Caki2 (cell line): ENCODE data around the gene LAMA4. TPM values are rescaled to one million over a fixed set of nuclear protein-coding genes. Genes with fewer than 3 reads are reported as not detected.
"Not testable (repeated sequence)": the region's sequence is repeated elsewhere in the genome, so short reads cannot be mapped to it uniquely, and the experiment has no call there.

Experiments
- DNase-seq: peaks from one replicate; pipeline ENCODE4 v3.0.0-alpha.2; 2015; ENCODE audit warnings: low read depth
- in situ Hi-C: cut with HindIII; loops from 2 replicates; pipeline ENCODE4 v1.10.0; 2016; ENCODE audit warnings: low sequenced_read_pairs, low pct_unique_long_range_greater_than_20kb, mixed read lengths
- total RNA-seq: library from RNA; depleted of rRNA; stranded (reverse); fragments of >200 nt; shearing (Covaris generic); gene quantifications from 2 replicates; pipeline ENCODE4 v1.2.3, GENCODE V29; 2014; ENCODE audit warnings: low replicate concordance

Gene LAMA4
- total RNA-seq, 1 experiment from 2014 or later = 12.4 TPM

DNA sequence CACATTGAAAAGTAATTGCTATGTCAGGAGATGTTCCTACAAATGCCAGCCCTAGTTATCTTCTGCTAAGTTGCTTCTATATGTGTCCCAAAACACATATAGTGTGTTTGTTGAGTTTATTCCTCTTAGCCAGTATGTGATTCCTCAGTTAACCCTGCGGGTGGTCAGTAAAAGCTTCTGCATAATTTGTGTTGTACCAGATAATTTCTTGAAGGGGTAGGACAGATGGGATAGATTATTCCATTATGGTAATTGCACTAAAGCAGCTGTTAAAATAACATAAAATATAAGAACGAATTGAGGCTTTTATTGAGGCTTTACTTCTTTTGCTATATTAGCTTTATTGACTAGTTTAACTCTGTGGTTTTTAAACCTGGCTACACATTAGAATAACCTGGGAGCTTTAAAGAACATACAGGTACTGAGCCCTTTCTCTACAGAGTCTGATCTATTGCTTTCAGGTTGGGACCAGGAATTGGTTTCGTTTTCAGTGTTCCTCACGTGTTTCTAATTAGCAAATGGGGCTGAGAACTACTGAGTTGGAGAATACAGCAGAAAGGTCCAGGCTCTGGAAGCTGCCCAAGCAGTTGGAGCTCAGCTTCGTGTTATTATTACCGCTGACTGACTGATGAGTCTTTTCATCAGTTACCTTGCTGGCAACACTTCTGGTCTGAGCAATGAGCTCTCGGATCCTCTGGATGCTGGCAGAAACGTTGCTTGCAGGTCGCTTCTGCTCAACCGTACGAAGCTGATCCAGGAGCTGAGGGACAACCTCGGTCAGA is 110.0 kb downstream of the LAMA4 start:
- in situ Hi-C loops = no loop called here
- DNase-seq = no peak

DNA sequence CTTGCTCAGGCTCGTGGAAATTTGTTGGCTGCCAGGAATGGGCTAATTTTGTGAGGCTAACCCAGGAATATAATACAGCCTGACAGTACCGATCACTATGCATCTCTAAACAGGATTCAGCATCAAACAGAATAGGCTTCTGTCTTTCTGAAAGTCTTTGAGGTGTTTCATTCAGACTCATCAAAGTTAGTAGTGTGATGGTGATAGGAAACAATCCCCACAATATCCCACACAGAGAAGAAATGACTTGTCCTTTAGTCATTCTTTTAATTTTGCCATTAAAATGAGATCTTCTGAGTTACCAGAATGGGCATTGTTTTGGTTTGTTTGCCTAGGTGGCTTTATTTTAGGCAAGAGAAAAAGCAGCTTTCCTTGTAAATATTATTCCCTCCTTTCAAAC is 112.7 kb downstream of the LAMA4 start:
- in situ Hi-C loops = no loop called here
- no peak for DNase-seq

DNA sequence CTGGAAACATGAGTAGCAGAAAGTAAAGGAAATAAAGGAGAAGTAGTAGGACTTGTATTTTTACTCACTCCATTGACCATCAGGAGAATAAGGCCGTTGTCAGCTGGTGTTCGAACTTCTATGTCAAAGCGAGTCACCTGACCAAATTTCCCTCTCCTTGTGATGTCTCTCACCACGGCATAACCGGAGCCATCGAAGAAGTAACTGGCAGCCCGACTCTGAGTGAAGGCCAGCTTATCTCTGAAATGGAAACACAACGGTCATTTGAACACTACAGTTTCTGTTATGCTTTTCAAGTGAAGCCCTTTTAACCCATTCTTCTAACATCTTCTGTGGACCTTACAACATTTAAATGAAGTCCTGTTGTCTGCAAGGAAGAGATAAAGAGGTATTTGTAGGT is 115.3 kb downstream of the LAMA4 start:
- DNase-seq = no peak
- in situ Hi-C loops = no loop called here

DNA sequence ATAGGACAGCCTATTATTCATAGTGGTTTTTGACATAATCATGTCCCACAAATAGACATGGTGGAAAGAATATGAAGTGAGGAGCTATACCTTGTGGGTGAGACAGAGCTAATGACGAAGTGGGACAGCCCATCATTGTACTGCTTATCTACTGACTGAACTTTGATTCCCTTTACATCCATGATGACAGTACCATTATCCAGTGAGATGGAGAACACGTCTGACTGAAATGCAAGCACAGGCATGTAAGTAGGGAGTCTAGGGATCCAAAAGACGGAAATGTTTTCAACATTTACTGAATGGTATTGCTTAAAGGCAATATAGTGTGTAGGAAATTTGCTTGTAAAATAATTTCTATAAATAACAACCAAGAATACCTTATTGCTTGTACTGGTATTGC is 123.5 kb downstream of the LAMA4 start:
- in situ Hi-C loops = no loop called here

DNA sequence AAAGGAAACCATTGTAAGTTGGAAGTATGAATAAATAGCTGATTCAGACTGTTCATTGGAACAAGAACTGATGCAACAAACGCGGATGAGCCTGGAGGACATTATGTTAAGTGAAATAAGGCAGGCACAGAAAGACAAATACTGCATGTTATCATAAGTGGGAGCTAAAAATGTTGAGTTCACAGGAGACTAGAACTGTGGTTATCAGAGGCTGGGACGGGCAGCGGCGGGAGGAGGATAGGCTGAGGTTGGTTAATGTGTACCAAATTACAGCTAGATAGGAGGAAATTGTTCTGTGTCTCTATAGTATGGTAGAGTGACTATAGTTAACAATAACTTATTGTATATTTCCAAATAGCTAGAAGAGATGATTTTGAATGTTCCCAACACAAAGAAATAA is 126.2 kb downstream of the LAMA4 start:
- in situ Hi-C loops = no loop called here
- DNase-seq = no peak

More for the DNA sequence above, 123.5 kb downstream of the LAMA4 start:
- DNase-seq = no peak

DNA sequence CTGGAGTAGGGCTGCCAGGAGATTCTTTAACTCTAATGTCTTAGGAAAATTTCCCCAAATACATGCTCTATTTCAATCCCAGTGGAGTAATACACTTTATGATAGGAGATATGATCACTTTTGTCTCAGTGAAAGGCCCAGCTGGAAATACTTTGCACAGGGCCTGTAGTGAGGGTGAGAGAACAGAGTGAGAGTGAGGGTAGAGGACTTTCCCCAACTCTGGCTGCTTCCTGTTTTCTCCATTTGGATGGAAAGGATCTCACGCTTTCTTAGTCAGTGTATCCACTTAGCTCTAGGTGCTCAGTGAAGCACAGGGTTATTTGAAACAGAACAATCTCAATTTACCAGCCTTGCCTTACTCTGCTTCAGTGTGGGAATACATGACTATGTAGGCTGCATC is 130.4 kb downstream of the LAMA4 start:
- DNase-seq = no peak
- in situ Hi-C loops = no loop called here

DNA sequence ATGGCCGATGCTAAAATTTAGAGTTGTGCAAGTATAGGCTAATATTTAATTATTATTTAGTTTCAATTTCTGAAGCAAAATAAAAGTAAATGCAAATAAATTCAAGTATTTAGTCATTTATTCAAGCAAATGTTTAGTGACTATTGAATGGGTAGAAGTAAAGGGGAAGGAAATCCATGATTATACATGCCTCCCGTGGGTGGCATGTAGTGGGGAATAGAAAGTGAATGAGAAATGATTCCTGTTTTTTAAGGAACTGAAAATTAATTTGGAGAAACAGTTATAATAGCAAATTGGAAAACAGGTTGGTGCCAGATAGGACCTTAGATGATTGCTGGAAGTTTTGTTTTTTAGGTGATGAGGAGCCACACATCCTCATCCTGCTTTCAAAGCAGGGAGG is 131.6 kb downstream of the LAMA4 start:
- in situ Hi-C loops = no loop called here
- no peak for DNase-seq

DNA sequence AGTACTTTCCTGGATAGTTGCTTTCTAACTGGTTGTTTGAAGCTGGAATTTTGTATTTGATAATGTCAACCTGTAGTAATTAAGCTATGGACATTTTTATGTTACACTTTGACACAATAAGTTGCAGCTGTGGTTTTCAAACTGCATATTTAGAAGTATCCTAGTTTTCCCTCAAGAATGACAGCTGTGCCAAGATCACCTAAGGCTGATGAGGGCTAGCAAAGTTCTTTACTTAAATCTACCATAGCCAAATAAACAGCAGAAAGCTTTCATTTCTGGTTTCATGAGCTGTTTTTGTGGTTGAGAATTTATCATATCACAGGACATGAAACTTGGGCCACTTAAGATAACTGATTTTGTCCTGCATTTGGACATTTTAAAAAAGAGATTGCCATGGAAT is 136.3 kb downstream of the LAMA4 start:
- in situ Hi-C loops = no loop called here
- DNase-seq = no peak

DNA sequence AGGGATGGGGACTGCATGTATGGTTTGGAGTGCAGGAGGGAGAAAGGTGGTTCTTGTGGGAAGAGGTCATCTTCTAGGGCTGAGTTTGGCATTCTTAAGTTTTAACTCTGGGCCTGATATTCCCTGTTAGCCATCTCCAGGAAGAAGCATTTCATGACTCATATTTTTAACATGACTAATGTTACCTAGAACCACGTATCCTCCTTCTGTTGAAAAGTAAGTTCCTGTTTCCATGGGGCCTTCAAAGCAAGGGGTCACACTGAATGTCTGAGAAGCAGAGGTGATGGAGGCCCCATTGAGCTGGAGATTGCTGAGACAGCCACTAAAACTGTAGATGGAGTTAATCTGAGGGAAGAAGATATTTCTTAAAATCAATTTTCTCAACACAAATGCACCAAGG is 136.8 kb downstream of the LAMA4 start:
- peak; percentile 1 for DNase-seq
- in situ Hi-C loops = no loop called here

DNA sequence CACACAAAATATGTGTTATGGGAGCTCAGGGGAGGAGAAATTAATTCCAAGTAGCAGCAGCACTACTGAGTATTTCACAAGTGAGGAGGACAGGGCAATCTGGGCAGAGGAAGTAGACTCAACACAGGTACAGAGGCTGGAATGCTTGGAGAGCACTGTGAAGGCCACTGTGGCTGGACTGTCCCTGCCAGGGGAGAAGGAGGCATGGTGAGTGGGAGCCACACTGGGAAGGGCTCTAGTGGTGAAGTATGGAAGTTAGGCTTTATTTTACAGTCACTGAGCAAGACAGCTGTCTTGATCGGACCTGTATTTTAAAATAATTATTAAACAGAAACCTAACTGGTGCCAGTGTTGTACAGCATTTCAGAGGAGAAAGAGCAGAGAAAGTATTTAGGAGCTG is 138.1 kb downstream of the LAMA4 start:
- no peak for DNase-seq
- in situ Hi-C loops = no loop called here

DNA sequence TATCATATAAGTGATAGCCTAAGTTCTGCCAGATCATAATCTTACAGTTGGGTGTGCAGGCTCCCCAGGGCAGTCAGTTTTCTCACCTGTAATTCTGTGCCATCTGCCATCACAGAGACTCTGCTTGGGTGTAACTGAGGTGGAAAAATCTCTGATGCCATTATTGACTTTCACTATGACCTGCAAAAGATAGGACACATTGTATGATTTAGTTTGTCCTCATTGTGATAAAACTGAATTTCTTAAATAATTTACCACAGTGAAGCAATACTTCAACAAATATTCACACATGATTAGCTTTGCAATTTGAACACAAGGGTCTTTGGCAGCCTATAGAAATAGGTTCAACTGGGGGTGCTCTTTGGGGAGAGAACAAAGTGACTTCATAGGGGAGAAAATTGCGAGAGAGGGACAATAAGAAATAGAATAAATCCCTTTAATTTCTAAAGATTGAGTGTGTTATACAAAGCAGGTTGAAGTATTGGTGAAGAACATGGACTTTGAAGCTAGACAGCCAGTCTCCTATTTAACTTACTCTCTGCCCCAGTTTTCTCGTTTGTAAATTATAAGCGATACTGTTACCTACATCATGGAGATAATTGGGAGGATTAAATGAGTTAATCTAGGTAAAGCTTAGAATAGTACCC is 139.7 kb downstream of the LAMA4 start:
- in situ Hi-C loops = no loop called here
- no peak for DNase-seq

DNA sequence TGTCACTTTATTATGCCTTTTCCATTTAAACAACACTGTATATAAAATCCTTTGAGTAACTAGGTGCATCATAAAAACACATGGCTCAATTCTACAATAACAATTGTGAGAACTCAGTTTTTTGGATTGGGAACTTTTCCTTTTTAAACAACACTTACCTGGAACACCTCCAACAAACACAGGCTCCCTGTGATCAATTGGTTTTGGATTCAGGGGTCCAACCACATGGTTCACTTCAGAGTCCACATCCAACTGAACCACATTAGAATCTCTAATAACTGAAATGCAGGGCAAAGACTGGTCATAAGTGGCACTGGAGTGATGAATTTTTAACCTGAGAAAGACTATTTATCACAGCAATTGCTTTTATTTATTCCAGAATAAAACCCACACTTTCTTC is 140.4 kb downstream of the LAMA4 start:
- no peak for DNase-seq
- in situ Hi-C loops = no loop called here

DNA sequence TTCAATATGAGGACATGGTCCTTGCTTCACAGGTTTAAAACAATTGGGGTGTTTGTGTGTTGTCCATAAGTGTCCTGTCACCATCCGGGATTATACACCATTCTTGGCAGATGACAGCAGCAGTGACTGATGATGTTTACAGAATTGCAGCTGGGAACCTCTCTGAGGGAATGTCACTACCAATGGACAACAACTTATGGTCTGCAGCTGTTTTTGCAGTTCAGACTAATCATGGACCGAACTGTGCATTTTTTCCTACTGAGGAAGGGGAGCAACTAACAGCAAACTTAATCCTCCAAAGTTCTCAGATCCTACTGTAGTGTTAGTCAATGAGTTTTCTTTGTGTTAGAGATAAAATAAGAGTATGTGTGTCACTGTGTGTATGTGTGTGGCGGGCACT is 140.9 kb downstream of the LAMA4 start:
- DNase-seq = no peak
- in situ Hi-C loops = no loop called here

DNA sequence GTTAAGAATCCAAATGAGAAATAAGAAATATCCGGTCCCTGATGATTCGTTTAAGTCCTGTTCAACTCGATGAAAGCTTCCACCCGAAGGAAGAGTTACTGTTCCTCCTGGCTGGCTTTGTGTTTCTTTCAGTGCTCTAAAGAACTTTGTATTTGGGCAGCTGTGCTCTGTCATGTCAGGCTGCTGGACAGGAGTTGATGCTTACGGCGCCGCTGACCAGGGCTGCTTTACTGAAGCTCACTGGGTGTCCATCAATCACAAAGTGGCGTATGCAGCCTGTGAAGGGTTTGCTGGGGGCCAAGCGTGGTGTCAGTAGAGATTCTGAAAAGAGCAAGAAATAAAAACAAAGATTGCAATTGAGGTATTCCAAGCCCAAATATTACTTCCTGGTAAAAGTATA is 145.1 kb downstream of the LAMA4 start:
- in situ Hi-C loops = no loop called here
- no peak for DNase-seq

DNA sequence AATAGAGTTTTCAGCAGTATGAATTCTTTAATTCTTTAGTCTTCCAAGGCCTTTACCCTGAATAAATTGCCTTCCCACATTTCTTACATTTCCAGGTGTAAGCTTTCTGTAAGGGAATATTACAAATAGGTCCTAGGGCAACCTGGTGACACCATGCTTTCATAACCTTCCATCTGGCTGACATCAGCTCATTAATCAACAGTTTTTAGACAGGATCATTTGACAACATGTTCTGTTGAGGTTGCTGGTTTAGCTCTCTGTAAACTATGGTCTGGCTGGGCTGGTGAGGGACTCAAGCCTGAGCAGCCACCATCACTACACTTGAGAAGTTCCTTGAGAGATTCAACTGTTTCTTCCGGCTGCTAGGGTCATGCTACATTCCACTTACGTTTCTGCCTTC is 147.8 kb downstream of the LAMA4 start:
- DNase-seq = no peak
- in situ Hi-C loops = no loop called here

DNA sequence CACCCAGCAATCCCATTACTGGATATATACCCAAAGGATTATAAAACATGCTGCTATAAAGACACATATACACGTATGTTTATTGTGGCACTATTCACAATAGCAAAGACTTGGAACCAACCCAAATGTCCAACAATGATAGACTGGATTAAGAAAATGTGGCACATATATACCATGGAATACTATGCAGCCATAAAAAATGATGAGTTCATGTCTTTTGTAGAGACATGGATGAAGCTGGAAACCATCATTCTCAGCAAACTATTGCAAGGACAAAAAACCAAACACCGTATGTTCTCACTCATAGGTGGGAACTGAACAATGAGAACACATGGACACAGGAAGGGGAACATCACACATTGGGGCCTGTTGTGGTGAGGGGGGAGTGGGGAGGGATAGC is 148.3 kb downstream of the LAMA4 start:
- in situ Hi-C loops, DNase-seq: not testable (repeated sequence)

DNA sequence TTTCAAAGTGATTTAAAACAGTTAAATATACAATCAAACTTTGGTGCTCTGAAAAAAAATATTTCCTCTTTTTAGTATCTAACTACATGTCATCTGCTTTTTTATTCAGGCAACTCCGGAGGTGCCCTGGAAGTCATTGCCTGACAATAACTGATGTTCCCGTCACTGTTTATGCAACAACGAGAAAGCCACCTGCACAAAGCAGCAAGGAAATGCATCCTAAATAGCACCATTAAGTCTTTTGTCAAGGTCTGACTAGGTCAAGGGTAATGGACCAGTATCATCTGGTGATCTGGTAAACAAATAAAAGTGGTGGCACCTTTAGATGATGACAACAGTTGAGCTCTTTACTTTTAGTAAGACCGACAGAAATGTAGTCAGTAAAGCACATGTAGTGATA is 153.8 kb downstream of the LAMA4 start:
- in situ Hi-C loops = no loop called here
- no peak for DNase-seq

DNA sequence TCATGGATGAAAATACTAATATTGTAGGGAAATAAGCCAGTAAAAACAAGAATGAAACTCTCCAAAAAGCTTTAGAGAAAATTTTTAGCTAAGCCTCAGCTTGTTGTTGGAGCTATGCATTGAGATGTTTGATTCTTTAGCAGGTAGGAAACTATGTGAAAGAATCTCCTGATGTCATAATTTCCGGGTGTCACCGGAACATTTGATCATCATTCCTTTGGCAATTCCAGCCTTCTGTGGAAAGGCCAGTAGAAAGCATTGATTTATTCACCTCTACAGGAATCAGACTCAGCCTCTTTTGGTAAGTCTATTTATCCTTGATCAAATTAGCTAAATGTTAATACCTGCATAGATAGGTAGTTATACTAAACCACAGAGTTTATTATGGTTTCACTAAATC is 157.5 kb downstream of the LAMA4 start:
- no peak for DNase-seq
- in situ Hi-C loops = no loop called here

DNA sequence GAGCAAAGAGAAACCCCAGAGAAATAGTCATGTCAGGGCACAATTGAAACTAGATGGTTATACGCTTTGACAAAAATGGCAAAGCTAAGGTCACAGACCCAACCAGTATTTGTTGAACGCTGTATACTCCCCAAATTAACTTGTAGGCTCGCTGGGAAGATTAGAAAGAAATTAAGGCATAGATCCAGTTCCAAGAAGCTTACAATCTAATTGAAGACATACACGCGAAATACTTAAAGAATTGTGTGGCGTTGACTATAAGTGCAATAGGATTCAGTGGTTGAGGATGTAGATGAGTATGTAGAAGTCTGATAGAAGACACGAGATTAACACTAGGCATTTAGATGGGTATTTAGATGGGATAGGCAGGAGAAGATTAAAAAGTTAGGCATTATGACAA is 166.5 kb downstream of the LAMA4 start:
- in situ Hi-C loops = no loop called here

More for the DNA sequence above, 166.5 kb downstream of the LAMA4 start:
- DNase-seq = no peak
